Measurements from ENCODE around the gene GADD45B. TPM values are rescaled to one million over a fixed set of nuclear protein-coding genes. Genes with fewer than 3 reads are reported as not detected.

GADD45B gene
- total and polyA plus RNA-seq, 5 donors from 2014 or later, result 53.4 to 191 (median 63.8) TPM

GRCh38 chr19:2449019-2449418 is 26.9 kb upstream of the GADD45B start:
- peaks cover 0 to 18% (median 9%) of the 10 kb centered on the region in 4 donors for H3K4me1 Mint-ChIP-seq
- peaks cover 5% of the 10 kb centered on the region for H3K4me1 ChIP-seq (ENCODE audit: control insufficient read depth, insufficient read depth, low read length, poor library complexity, severe bottlenecking)
- no peak overlapping the region for H3K4me3 Mint-ChIP-seq
- ATAC-seq (ENCODE audit: low read depth in 2 of 2) (no peak), DNase-seq (no peak)
- H3K27ac ChIP-seq (ENCODE audit: insufficient read depth, low read length, poor library complexity, severe bottlenecking), result no peak overlapping the region
- H3K27me3 Mint-ChIP-seq, result no peaks in the 10 kb centered on the region
- no peaks in the 10 kb centered on the region for H3K27me3 ChIP-seq (ENCODE audit: control insufficient read depth, insufficient read depth, low read length)
- H3K36me3 ChIP-seq (ENCODE audit: control insufficient read depth, insufficient read depth, low read length), result no peaks in the 10 kb centered on the region
- H3K27ac Mint-ChIP-seq, result peak overlapping the region in 1 of 3 donors; percentile 14
- no peaks in the 10 kb centered on the region for H3K9me3 ChIP-seq (ENCODE audit: control insufficient read depth in 2 of 2, low read length in 2 of 2)
- H3K36me3 Mint-ChIP-seq, result peaks cover 3% of the 10 kb centered on the region
- H3K9me3 Mint-ChIP-seq, result no peaks in the 10 kb centered on the region
- no peak overlapping the region for H3K4me3 ChIP-seq (ENCODE audit: low read depth, low read length)

GRCh38 chr19:2451138-2451537 is 24.8 kb upstream of the GADD45B start:
- Mint-ChIP-seq H3K36me3 (peaks cover 3% of the 10 kb centered on the region), H3K9me3 (no peaks in the 10 kb centered on the region), H3K4me1 (peaks cover 0 to 26% (median 14%) of the 10 kb centered on the region in 4 donors), H3K4me3 (peak overlapping the region in 2 of 4 donors; percentile 10 to 49), H3K27me3 (no peaks in the 10 kb centered on the region), H3K27ac (peak overlapping the region in 1 of 3 donors; percentile 15)
- peaks cover 21% of the 10 kb centered on the region for H3K4me1 ChIP-seq (ENCODE audit: control insufficient read depth, insufficient read depth, low read length, poor library complexity, severe bottlenecking)
- no peaks in the 10 kb centered on the region for H3K27me3 ChIP-seq (ENCODE audit: control insufficient read depth, insufficient read depth, low read length)
- H3K36me3 ChIP-seq (ENCODE audit: control insufficient read depth, insufficient read depth, low read length), result no peaks in the 10 kb centered on the region
- DNase-seq (no peak), ATAC-seq (ENCODE audit: low read depth in 2 of 2) (no peak)
- H3K27ac ChIP-seq (ENCODE audit: insufficient read depth, low read length, poor library complexity, severe bottlenecking), result no peak overlapping the region
- no peaks in the 10 kb centered on the region for H3K9me3 ChIP-seq (ENCODE audit: control insufficient read depth in 2 of 2, low read length in 2 of 2)
- no peak overlapping the region for H3K4me3 ChIP-seq (ENCODE audit: low read depth, low read length)

DNA sequence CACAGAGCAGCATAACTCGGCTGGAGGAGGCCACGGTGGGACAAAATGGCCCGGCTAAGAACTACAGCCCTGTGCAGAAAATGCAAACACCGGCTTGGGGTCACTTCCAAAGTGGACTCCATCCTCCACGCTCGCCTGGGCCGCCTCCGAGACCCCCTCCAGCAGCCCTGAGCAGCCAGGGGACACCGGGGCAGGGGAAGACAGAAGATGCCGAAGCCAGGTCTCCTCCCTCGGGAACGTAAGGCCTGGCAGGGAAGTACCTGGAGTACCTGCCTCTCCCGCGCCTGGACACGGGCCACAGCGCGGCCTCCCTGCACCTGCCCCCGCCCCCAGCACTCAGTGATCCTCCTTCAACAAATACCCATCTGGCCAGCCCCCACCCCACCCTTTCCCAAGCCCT is 24.2 kb upstream of the GADD45B start:
- no peaks in the 10 kb centered on the region for H3K9me3 ChIP-seq (ENCODE audit: control insufficient read depth in 2 of 2, low read length in 2 of 2)
- Mint-ChIP-seq H3K27ac (no peak overlapping the region), H3K4me1 (peaks cover 0 to 21% (median 12%) of the 10 kb centered on the region in 4 donors), H3K27me3 (no peaks in the 10 kb centered on the region), H3K36me3 (peaks cover 3% of the 10 kb centered on the region), H3K9me3 (no peaks in the 10 kb centered on the region), H3K4me3 (no peak overlapping the region)
- no peak overlapping the region for H3K27ac ChIP-seq (ENCODE audit: insufficient read depth, low read length, poor library complexity, severe bottlenecking)
- H3K4me1 ChIP-seq (ENCODE audit: control insufficient read depth, insufficient read depth, low read length, poor library complexity, severe bottlenecking), result peaks cover 19% of the 10 kb centered on the region
- ATAC-seq (ENCODE audit: low read depth in 2 of 2), result no peak
- no peaks in the 10 kb centered on the region for H3K36me3 ChIP-seq (ENCODE audit: control insufficient read depth, insufficient read depth, low read length)
- H3K27me3 ChIP-seq (ENCODE audit: control insufficient read depth, insufficient read depth, low read length), result no peaks in the 10 kb centered on the region
- no peak for DNase-seq
- no peak overlapping the region for H3K4me3 ChIP-seq (ENCODE audit: low read depth, low read length)

DNA sequence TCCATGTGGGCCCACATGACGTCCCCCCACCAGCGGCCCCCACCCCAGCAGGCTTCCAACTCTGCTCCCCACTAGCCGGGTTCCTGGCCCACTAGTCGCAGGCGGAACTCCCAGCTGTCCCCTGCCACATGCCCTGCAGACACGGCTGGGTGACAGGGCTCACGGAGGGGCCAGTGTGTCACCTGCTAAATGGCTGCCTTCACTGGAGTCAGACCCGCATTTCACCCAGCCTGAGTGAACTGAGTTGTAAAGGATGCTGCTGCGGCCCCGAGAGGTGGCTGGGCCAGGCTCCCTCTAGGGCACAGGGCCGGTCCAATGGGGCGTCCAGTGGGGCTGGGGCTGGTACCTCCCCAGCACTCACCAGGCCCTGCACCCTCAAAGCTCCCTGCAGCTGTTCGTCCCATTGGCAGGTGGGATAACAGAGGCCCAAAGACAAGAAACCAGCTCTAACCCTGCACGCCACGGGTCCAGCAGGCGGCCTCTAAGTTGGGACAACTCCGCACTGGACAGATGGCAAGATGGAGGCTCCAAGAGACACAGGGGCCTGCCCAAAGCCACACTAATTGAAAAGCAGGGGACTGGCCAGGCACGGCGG is 22.4 kb upstream of the GADD45B start:
- H3K27ac ChIP-seq (ENCODE audit: insufficient read depth, low read length, poor library complexity, severe bottlenecking), result no peak overlapping the region
- H3K27me3 ChIP-seq (ENCODE audit: control insufficient read depth, insufficient read depth, low read length), result no peaks in the 10 kb centered on the region
- DNase-seq, result no peak
- no peaks in the 10 kb centered on the region for H3K27me3 Mint-ChIP-seq
- no peak overlapping the region for H3K4me3 ChIP-seq (ENCODE audit: low read depth, low read length)
- H3K4me1 ChIP-seq (ENCODE audit: control insufficient read depth, insufficient read depth, low read length, poor library complexity, severe bottlenecking), result peaks cover 25% of the 10 kb centered on the region
- H3K27ac Mint-ChIP-seq, result no peak overlapping the region
- H3K36me3 Mint-ChIP-seq, result peaks cover 3% of the 10 kb centered on the region
- no peaks in the 10 kb centered on the region for H3K9me3 ChIP-seq (ENCODE audit: control insufficient read depth in 2 of 2, low read length in 2 of 2)
- no peak for ATAC-seq (ENCODE audit: low read depth in 2 of 2)
- H3K36me3 ChIP-seq (ENCODE audit: control insufficient read depth, insufficient read depth, low read length), result no peaks in the 10 kb centered on the region
- H3K4me1 Mint-ChIP-seq, result peaks cover 0 to 24% (median 15%) of the 10 kb centered on the region in 4 donors
- no peaks in the 10 kb centered on the region for H3K9me3 Mint-ChIP-seq
- peak overlapping the region in 3 of 4 donors; percentile 27 to 54 (median 50) for H3K4me3 Mint-ChIP-seq

- Histone ChIP-seq H3K36me3 (ENCODE audit: control insufficient read depth, insufficient read depth, low read length) (no peaks in the 10 kb centered on the region), H3K4me3 (ENCODE audit: low read depth, low read length) (no peak overlapping the region), H3K27ac (ENCODE audit: insufficient read depth, low read length, poor library complexity, severe bottlenecking) (peak overlapping the region; percentile 69), H3K27me3 (ENCODE audit: control insufficient read depth, insufficient read depth, low read length) (no peaks in the 10 kb centered on the region), H3K9me3 (ENCODE audit: control insufficient read depth in 2 of 2, low read length in 2 of 2) (no peaks in the 10 kb centered on the region), H3K4me1 (ENCODE audit: control insufficient read depth, insufficient read depth, low read length, poor library complexity, severe bottlenecking) (peaks cover 25% of the 10 kb centered on the region)
- H3K9me3 Mint-ChIP-seq, result no peaks in the 10 kb centered on the region
- H3K27me3 Mint-ChIP-seq, result no peaks in the 10 kb centered on the region
- peak overlapping the region; percentile 85 to 89 (median 87) for H3K4me3 Mint-ChIP-seq
- ATAC-seq (ENCODE audit: low read depth in 2 of 2), result no peak
- H3K36me3 Mint-ChIP-seq, result peaks cover 3% of the 10 kb centered on the region
- peak overlapping the region in 1 of 3 donors; percentile 45 for H3K27ac Mint-ChIP-seq
- no peak for DNase-seq
- peaks cover 0 to 20% (median 12%) of the 10 kb centered on the region in 4 donors for H3K4me1 Mint-ChIP-seq
These were observed 21.5 kb upstream of the GADD45B start for GRCh38 chr19:2454199-2454961.

DNA sequence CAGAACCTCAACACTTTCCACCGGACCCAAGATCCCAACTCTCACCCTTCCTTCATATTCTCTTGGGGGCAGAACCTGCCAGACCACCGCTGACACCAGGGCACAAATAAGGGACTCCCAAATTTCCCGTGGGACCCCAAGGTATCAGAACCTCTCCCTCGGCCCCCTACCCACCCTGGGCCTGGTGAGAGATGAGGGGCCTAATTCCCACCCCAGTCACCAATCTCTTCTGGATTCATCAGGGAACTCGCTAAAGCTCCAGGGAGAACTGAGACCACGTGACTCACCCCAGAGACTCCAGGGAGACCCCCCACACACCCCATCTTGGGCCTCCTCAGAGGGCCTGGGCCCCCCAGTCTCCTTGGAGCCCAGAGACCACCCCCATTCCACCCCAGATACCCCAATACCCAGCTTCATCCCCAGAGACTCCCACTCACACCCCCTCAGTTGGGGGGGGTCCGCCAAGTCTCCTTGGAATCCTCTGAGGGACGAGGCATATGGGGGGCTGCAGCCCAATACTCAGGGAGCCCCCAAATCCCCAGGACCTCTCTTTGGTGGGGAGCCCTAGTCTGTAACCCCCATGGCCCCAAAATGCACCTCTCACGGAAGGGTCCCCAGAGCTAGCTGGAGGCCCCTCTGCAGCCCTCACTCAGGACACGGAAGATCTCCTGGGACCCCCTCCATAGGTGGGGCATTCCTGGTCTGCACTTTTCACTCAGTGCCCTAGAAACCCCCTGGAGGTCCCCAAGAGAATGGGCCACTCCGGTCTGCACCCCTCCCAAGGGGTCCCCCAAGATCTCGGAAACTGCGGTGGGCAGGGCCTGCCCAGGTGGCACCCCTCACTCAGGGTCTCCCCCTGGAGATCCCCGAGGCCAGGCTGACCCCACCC is 20.7 kb upstream of the GADD45B start:
- Histone ChIP-seq H3K4me1 (ENCODE audit: control insufficient read depth, insufficient read depth, low read length, poor library complexity, severe bottlenecking) (peaks cover 25% of the 10 kb centered on the region), H3K36me3 (ENCODE audit: control insufficient read depth, insufficient read depth, low read length) (no peaks in the 10 kb centered on the region), H3K27me3 (ENCODE audit: control insufficient read depth, insufficient read depth, low read length) (no peaks in the 10 kb centered on the region), H3K4me3 (ENCODE audit: low read depth, low read length) (no peak overlapping the region), H3K9me3 (ENCODE audit: control insufficient read depth in 2 of 2, low read length in 2 of 2) (no peaks in the 10 kb centered on the region), H3K27ac (ENCODE audit: insufficient read depth, low read length, poor library complexity, severe bottlenecking) (peak overlapping the region; percentile 69)
- H3K4me1 Mint-ChIP-seq, result peaks cover 0 to 17% (median 11%) of the 10 kb centered on the region in 4 donors
- no peak for DNase-seq
- peak overlapping the region; percentile 85 to 89 (median 87) for H3K4me3 Mint-ChIP-seq
- ATAC-seq (ENCODE audit: low read depth in 2 of 2), result no peak
- no peaks in the 10 kb centered on the region for H3K27me3 Mint-ChIP-seq
- H3K36me3 Mint-ChIP-seq, result peaks cover under 1% of the 10 kb centered on the region
- peak overlapping the region in 2 of 3 donors; percentile 55 to 79 for H3K27ac Mint-ChIP-seq
- no peaks in the 10 kb centered on the region for H3K9me3 Mint-ChIP-seq

DNA sequence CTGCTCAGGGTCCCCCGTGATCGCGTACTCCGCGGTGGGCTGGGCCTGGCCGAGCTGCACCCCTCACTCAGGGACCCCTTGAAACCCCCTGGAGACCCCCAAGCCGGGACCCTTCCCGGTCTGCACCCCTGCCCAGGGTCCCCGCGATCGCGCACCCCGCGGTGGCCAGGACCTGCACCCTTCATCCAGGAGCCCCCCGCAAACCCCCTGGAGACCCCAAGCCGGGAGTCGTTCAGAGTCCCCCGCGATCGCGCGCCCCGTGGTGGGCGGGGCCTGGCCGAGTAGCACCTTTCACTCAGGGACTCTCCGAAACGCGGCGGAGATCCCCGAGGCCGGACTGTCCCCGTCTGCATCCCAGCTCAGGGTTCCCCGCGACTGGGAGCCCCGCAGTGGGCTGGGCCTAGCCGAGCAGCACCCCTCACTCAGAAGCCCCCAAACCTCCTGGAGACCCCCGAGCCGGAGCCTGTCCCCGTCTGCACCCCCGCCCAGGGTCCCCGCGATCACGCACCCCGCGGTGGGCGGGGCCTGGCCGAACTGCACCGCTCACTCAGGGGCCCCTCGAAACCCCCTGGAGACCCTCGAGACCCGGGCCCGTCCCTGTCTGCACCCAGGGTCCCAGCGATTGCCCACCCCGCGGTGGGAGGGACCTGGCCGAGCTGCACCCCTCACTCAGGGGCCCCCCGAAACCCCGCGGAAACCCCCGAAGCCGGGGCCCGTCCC is 19.9 kb upstream of the GADD45B start:
- DNase-seq, result peak; percentile 17 to 48 (median 39)
- Histone ChIP-seq H3K4me1 (ENCODE audit: control insufficient read depth, insufficient read depth, low read length, poor library complexity, severe bottlenecking) (peaks cover 25% of the 10 kb centered on the region), H3K27ac (ENCODE audit: insufficient read depth, low read length, poor library complexity, severe bottlenecking) (peak overlapping the region; percentile 69), H3K4me3 (ENCODE audit: low read depth, low read length) (no peak overlapping the region), H3K36me3 (ENCODE audit: control insufficient read depth, insufficient read depth, low read length) (no peaks in the 10 kb centered on the region), H3K27me3 (ENCODE audit: control insufficient read depth, insufficient read depth, low read length) (no peaks in the 10 kb centered on the region), H3K9me3 (ENCODE audit: control insufficient read depth in 2 of 2, low read length in 2 of 2) (no peaks in the 10 kb centered on the region)
- Mint-ChIP-seq H3K36me3 (no peaks in the 10 kb centered on the region), H3K4me1 (peaks cover 0 to 17% (median 11%) of the 10 kb centered on the region in 4 donors), H3K27me3 (no peaks in the 10 kb centered on the region), H3K4me3 (peak overlapping the region; percentile 83 to 89 (median 86)), H3K9me3 (no peaks in the 10 kb centered on the region), H3K27ac (peak overlapping the region in 1 of 3 donors; percentile 86)
- ATAC-seq (ENCODE audit: low read depth in 2 of 2), result peak in 1 of 2 donors; percentile 7
